Activated CD4-positive, CD25-positive, alpha-beta regulatory T cell treated with anti-CD3 and anti-CD28 coated beads, Interleukin-2, amount 50 U/mL, for 24 hours (primary cell): Measurements from ENCODE around the gene SNX27.
"Not testable (repeated sequence)": the region's sequence is repeated elsewhere in the genome, so short reads cannot be mapped to it uniquely, and the experiment has no call there.

ENCODE experiments used
- ATAC-seq, 2 donors: fragments of 150-1000 bp; cut with Tn5 transposase; one replicate each; pipeline ENCODE4 v1.10.0; 2021; ENCODE audit warnings: mild to moderate bottlenecking in 1 of 2, moderate library complexity in 1 of 2

The SNX27 gene

DNA sequence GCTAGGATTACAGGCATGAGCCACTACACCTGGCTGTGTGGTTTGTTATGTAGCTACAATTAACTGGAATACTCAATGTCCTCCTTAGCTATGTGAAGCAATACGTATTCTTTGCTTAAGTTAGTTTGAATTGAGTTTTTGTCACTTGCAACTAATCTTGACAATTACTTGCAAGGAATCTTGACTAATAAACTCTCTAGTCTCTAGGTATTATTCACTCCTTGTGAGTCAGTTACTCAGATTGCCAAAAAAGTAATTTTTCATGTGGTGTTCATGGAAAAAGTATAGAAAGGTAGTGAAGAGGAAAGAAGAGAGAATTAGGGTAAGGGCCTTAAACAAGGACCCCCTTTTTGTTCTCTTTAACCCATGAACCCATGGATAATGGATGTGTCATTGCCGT, 7.6 kb upstream of the SNX27 start:
- no peak for ATAC-seq

DNA sequence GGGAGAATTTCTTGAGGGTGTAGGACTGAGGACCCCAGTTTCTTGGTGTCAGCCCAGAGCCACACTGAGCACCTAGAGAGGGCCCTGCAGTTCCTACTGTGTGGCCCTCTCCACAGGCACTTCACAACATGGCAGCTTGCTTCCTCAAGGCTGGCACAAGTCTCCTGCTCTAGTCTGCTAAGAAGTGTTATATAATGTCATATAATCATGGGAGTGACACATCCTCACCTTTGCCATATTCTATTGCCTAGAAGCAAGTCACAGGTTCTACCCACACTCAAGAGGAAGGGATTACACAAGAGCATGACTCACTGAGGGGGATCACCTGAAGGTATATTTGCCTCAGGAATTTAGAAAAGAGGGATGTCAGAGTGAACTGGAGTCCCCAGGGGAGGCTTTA, 5.5 kb upstream of the SNX27 start:
- ATAC-seq = peak; percentile 60 to 71

DNA sequence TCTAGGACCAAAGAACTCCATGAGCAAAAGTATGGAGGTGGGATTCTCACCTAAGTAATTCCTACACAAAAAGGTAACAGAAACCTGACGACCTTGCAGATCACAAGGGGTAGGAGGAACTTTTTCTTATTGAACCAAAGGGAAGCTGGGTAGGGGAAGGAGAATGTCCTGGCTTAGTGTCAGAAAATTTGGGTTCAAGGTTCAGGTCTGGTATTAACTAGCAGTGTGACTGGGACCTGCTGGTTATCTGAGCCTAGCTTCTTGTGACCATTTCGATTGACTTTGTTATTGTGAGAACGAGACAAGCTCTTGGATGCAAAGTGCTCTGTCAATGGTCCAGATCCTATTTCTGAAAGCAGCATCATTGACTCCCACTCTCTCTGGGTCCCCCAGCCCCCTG, 5.0 kb upstream of the SNX27 start:
- no peak for ATAC-seq

DNA sequence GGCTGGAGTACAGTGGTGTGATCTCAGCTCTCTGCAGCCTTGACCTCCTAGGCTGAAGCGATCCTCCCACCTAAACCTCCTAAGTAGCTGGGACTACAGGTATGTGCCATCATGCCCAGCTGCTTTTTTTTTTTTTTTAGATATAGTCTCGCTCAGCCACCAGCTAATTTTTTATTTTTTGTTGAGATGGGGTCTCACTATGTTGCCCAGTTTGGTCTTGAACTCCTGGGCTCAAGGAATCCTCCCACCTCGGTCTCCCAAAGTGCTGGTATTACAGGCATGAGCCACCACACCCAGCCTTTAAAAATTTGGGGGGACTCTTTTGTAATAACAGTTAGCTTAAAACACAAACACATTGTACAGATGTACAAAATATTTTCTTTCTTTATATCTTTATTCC, 1.7 kb upstream of the SNX27 start:
- no peak for ATAC-seq

DNA sequence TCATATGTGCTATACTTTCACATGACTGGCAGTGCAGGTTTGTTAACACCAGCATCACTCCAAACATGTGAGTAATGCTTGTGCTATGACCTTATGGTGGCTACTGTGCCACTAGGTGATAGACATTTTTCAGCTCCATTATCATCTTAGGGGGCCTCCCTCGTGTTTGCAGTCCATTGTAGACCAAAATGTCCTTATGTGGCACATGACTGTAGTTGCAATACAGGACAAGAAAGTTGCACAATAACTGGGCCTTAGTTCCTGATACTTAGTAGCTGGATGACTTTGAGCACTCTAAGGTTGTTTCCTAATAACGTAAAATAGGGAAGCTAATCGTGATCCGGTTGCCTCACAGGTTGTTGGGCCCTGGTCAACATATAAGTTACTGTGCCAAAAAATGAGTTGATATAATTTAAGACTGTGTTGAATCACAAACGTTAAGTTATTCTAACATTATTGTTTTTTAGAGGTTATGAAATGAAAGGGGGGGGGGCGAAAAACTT, 511 bp upstream of the SNX27 start:
- ATAC-seq = no peak

DNA sequence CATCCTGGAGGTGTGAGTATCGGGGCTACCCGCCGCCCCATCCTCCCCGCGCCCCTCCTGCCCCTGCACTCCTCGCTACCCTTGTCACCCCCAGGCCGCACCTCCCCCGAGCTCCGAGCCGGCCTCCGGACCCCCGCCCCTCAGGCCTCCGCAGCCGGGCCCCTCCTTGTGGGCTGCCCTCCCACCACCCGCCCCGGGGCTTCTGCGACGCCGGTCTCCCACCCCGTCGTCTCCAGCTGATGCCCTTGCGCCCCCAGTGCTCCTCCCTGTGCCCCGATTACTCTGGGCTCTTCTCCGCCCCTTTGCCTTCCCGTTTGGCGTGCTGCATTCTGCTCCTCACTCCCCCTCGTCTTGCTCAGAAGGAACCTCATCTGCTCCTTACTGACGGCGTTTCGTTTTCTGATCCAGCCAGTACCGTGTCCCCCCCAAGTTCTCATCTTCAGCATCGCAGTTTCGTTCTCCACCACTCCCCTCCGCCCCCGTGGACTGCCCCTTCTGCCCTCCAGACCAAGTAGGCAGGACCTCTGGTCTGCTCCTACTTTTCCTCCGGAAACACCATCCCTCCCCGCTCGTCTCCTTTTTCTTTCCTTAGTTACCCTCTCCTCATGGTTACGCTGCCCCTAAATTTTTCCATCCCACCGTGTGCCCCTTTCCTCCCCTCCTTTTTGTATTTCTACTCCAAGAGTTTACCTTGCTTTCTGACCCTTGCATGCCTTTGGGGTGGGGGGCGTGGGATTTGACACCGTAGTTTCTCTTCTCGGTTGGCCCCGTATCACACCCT, 841 bp downstream of the SNX27 start:
- ATAC-seq = peak in 1 of 2 donors; percentile 4

DNA sequence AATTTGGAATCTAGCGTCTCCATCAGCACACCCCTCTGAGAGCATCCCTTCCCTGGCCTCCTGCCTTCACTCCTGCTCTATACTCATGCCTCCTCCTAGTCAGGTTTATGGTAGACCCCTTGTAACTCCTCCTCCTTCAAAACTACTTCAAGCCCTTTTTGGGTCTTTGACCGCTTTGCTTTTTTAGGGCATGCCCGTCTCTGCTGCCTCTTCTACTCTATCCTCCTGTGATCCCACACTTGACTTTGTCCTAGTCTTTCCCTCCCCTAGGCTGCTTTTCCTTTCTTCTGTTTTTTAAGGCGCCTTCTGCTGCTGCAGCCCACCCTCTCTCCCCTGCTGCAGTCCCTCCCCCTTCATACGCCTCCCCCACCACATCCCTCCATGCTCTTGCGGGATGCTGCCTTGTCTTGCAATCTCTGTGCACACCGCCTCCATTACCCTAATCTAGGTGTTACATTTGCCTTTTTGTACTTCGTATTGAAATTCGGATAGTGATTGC, 1.5 kb downstream of the SNX27 start:
- ATAC-seq = no peak

DNA sequence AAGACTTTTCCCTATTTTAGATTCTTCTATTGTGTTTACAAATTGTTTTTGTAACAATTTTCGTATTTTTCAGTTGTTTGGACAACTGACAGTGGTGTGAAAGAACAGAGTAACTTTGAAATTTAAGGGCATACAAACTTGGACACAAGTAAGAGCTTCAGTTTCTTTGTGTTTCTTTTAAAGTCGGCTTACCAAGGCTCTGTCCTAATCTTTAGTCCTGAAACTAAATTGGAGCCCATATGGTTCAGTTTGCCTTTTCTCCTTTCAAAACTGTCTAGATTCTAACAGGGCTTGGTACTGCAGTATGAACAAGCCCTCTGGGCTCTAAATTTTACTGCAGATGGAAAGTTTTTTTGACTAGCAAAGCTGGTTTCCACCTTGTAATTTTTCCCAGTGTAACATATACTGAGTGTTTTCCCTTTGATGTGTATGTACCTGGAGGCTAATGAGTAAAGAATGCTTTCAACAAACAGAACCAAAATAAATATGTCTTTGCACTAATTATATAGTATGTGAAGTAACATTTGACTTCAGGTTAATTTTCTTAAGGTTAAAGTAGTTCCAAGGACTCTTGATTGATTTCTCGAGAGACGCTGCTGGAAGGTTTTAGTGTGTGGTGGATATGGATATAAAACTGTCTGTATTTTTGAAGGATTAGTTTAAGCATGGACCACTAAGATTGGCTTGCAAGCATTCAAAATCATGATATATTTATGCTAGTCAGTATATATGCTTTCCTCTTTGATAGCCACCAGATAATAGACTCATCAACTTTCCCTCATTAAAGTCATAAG, 4.1 kb downstream of the SNX27 start:
- ATAC-seq = no peak

DNA sequence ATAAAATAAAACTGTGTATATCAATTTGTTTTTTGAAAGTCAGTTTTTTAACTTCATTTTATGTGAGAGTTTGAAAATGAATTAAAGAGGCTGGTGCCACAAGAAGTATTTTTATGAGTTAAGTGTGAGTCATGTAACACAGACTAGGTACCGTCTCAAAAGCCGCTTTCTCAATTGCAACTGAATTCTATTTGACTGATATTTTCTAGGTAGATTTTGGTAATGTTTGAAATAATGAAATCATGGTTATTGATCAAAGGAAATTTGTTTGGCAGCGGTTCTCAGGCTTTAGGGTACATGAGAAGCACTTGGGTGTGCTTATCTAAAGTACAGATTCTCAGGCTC, 4.6 kb downstream of the SNX27 start:
- peak; percentile 37 to 42 for ATAC-seq

DNA sequence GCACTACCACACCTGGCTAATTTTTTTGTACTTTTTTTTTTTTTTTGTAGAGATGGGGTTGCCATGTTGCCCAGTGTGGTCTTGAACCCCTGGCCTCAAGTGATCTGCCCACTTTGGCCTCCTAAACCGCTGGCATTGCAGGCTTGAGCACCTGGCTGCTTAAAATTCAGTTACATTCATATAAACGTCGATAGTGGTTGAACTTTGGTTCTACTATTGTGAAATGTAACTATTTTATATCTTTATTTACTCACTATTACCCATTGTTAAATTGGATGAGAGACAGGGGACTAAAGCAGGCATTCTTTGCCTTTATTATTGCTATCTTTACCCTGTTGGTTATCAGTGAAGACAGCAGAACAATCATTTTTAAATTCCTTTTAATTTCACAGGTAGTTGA, 6.2 kb downstream of the SNX27 start:
- ATAC-seq = no peak

DNA sequence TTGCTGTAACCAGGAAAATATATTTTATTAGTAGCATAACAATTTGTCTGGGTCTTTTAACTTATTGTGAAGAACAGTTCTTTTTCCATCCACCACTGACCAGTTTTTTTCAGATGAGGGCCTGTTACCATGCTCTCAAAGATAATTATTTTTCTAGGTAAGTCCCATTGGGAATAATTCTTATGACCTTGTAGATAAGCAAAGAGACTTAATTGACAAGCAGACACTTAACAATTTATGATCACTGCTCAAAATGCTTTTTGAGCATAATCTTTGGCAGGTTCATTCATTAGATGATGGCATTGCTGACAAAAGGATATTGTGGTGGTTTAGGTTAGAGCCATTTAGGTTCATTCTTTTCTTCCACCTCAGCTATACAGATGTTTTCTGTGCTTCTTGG, 6.6 kb downstream of the SNX27 start:
- ATAC-seq = no peak

DNA sequence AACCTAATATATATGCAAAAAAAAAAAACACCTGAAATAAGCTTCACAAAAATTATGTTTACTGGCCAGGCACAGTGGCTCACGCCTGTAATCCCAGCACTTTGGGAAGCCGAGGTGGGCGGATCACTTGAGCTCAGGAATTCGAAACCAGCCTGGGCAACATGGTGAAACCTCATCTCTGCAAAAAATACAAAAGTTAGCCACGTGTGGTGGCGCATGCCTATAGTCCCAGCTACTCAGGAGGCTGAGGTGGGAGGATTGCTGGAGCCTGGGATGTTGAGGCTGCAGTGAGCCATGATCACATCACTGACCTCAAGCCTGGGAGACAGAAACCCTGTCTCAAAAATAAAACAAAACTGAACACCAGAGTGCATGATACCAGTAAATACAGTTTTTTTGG, 7.1 kb downstream of the SNX27 start:
- ATAC-seq = not testable (repeated sequence)

DNA sequence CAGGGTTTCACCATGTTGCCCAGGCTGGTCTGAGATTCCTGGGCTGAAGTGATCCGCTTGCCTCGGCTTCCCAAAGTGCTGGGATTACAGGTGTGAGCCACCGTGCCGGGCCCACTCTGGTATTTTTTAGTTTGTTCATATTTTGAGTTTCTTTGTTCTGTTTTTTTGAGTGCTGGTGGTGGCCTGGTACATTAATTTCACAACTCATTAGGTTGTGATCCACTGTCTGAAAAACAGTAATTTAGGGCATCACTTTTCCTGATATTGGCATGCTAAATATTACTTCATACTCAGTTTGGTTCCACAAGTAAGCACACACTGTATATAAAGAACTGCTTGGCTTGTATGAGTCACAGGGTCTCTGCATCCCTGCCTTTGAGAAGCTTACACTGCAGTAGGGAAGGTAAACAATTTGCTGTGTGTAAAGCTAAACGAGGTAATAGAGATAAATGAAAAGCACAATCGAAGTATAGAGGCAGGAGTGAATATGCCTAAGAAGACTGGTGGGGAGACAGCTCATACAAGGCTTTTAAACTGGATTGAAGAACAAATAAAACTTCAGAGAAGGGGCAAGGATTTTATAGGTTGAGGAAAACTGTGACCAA, 7.7 kb downstream of the SNX27 start:
- ATAC-seq = no peak

DNA sequence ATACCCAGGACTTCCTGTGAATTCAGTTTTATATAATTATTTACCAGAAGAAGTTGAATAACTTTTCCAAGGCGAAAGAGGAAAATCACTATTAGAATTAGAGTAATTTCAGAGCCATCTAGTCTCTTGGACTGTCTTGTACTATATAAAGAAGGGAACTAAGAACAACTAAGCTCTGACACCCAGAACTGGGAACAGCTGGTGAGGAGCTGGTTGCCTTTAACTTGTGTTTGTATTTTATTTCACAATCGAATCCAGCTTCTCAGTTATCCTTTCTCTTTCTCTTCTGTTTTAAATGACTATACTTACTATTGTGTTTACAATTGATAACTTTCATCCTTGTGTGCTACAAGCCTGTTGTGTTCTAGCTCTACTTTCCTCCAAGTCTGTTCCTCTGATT, 8.4 kb downstream of the SNX27 start:
- no peak for ATAC-seq

DNA sequence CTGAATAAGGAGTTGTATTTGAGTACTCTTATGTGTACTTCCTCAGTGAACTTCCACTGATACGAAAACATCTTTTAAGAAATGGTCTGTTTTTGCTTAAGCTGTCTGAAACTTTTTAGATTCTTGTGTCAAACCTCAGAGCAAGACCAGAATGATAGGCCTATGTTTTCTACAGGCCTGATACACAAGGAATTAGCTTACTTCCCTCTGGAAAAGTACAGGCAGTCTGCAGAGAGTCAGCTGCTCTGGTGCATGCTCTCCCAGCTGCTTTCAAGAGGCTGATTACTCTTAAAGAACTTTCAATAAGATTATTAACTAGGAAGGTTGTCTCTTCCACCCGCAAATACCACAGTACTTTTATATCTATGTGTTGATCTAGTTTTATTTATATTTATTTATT, 9.5 kb downstream of the SNX27 start:
- no peak for ATAC-seq

DNA sequence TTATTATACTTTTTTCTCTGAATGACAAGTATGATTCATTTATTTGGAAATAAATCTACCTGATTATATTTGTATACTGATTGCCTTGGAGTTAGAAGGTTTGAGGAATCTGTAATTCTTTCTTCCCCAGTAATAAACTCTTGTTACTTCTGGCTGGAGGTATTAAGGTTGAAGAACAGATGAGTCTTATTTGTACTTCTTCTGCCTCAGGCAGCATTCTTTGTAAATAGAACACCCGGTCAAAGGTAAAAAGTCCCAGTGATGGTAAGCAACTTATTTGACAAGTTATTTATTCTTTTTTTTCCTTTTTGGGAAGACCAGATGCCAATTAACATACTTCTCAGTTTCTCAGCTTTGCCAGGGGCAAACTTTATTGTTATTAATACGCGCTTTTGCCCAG, 12.9 kb downstream of the SNX27 start:
- no peak for ATAC-seq

DNA sequence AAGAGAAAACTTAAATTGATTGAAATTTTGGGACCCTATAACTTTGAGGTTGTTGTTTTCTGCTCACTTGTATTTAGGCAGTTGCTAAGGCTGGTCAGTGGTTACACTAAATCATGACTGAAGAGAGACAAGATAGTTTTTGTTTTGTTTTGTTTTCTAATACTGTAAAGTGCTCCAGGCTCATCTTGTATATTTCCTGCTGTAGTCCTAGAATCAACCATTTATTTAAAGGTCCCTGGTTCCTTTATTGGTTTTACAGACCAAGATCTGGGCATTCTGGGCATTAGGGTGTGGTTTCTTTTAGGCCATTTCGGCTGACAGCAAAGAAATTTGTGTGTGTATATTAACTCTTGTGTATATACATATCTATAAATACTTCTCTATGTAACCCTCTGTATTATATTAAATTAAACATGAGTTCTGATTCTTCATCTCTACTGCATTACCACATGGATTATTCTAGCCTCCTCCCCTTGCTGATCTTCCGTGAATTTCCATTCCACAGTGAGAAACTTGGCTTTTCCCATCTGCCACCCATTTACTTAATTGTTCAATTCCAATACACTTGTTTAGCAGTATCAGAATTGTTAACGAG, 15.0 kb downstream of the SNX27 start:
- no peak for ATAC-seq

DNA sequence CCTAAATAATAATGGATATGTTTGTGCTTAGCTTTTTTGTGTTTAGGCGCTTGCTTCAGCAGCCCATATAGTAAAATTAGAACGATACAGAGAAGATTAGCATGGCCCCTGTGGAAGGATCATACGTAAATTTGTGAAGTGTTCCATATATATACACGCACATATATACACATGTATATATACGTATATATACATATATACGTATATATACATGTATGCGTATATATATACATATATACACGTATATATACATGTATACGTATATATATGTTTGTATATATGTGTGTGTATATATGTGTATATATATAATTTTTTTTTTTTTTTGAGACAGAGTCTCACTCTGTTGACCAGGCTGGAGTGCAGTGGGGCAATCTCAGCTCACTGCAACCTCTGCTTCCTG, 17.4 kb downstream of the SNX27 start:
- no peak for ATAC-seq

DNA sequence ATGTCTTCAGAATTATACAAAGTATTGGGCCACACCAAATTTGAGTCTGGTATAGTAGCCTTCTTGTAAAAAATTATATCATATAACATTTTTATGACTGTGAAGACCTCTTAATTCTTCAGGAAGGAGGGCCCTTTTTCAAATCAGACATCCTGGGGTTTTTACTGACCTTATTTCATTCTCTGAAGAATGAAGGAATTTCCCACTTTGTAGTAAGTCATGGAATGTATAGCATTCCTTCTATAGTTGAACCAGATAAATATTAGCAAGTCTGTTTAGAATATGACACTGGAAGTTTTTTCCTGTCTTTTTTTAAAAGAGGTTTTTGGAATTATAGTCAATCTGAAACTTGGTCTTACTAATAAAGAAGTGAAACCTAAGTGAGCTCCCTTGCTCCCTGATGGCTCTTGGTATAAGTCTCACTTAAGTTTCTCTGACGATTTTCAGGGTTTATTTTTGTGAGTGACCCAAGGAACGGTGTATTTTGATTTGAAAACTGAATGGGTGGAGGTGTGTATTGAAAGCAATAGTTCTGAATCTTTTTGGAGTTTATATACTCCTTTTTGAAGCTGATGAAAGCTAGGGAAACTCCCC, 23.7 kb downstream of the SNX27 start:
- peak in 1 of 2 donors; percentile 30 for ATAC-seq

DNA sequence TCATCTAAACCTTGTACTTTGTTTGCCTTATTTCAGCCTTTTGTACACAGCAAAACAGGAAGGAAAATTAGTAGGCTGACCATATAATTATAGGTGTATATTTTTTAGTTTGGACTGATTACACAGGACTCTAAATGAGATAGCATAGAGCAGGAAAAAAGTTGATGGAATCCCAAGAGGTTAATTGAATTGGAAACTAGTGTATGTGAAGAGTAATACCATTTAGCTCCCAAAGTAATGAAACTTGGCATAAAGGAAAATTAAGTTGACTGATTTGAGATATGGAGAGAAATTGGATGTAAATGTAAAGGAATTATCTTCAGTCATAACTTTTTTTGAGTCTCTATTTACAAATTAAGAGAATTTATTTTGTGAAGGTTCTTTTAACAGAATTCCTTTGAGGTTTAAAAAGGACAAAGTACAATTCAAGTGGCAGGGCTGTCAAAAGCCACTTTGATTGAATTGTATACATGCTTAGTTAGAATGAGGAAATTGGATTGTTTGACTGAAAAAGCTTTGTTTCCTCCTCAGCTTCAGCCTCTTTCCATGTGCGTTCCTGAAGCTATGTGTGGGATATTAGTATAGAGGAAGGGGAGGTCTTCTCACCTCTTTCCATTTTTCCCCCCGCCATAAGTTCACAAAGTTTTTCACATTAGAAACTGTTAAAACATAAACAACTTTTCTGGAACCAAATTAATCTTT, 26.4 kb downstream of the SNX27 start:
- ATAC-seq = no peak

DNA sequence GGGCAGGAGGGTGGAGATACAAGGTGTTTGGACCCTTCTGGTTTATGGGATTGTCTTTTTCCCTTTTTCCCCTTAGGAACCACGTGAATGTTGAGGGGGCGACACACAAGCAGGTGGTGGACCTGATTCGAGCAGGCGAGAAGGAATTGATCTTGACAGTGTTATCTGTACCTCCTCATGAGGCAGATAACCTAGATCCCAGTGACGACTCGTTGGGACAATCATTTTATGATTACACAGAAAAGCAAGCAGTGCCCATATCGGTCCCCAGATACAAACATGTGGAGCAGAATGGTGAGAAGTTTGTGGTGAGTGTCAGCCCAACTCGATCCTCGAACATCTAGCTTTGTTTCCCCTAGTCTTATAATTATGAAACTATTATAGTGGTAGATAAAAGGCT, 27.0 kb downstream of the SNX27 start:
- no peak for ATAC-seq

DNA sequence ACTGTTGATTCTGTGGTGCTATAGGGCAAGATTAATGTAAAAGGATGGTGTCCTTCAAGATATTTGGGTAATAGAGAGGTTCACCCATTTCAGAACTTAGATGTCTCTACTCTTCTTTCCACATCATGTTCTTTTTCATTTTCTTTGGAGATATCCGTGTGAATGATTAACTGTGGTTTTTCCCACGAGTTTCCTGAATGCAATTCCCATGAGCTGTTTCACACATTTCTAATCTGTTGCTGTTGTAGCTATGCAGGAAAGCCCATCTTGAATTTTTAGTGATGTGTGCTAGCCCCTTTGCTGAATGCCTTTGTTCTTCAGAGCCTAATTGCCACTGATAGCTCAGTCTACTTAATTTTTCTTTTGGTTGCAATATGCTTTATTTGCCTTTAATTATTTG, 27.6 kb downstream of the SNX27 start:
- ATAC-seq = no peak
